ENCODE results near the gene FAM120AOS.
"Not testable (repeated sequence)": the region's sequence is repeated elsewhere in the genome, so short reads cannot be mapped to it uniquely, and the experiment has no call there.

Gene FAM120AOS

GRCh38 chr9:93451849-93452709 lies 1.3 kb downstream of the FAM120AOS start:
- peak in 1 of 2 donors; percentile 48 for DNase-seq (ENCODE audit: low read depth in 2 of 2)
- TF ChIP-seq, protein P1, sequence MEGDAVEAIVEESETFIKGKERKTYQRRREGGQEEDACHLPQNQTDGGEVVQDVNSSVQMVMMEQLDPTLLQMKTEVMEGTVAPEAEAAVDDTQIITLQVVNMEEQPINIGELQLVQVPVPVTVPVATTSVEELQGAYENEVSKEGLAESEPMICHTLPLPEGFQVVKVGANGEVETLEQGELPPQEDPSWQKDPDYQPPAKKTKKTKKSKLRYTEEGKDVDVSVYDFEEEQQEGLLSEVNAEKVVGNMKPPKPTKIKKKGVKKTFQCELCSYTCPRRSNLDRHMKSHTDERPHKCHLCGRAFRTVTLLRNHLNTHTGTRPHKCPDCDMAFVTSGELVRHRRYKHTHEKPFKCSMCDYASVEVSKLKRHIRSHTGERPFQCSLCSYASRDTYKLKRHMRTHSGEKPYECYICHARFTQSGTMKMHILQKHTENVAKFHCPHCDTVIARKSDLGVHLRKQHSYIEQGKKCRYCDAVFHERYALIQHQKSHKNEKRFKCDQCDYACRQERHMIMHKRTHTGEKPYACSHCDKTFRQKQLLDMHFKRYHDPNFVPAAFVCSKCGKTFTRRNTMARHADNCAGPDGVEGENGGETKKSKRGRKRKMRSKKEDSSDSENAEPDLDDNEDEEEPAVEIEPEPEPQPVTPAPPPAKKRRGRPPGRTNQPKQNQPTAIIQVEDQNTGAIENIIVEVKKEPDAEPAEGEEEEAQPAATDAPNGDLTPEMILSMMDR (IDR thresholded peaks at IDR 0.05; ENCODE audit: low read depth, low read length): no peak

DNA sequence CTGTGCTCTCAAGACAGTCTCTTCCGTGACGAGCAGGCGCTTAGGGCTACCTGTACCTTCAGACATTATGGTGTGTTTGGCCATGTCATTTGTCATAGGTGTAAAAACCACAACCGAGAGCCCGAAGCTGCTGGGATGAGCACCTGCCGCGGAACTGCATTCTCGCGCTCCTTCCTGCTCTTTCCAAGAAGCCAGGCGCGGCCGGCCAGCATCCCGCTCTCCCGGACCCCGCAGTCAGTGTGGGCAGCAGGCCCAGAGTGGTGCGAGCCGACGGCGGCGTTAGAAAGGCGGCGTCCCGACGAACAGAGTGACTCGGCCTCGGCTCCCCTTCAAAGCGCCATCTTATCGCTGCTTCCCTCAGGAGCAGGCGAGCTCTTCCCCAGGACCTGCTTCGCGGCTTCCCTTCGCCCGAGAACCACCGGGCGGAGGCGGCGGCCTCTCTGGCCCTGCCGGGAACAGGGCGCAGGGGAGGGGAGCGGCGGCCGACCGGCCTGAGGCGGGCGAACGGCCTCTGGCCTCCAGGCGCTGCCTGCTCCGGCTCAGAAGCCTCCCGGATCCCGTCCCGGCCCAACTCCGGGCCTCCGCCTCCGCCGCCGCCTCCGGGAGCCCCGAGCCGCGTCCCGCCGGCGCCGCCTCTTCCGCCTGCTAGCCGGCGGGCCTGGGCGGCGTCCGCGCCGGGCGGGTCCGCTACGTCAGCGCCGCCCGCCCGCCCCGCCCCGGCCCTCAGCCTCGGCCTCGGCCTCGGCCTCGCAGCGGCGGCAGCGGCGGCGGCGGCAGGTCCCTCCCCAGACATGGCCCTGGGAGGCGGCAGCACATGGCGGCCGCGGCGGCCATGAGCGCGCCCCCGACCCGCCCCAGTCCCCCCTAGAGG lies 2.2 kb downstream of the FAM120AOS start, which contains the start of gene FAM120A:
Gene FAM120A (plus strand): TSS at position 741 of the 871 bp plus-strand sequence. CDS start 231 bp downstream, outside the sequence.
- H3K4me3 ChIP-seq (replicated peaks in 1 of 2; ENCODE audit: low read depth in 2 of 2, low read length in 2 of 2): peak within 1 kb of the TSS; percentile 85 to 86
- TF ChIP-seq, protein P1 (IDR thresholded peaks at IDR 0.05; ENCODE audit: low read depth, low read length): no peak
- peak; percentile 69 to 88 for DNase-seq (ENCODE audit: low read depth in 2 of 2)

More at GRCh38 chr9:93451849-93452709, 1.3 kb downstream of the FAM120AOS start:
- peak overlapping the region; percentile 85 to 86 for H3K4me3 ChIP-seq (replicated peaks in 1 of 2; ENCODE audit: low read depth in 2 of 2, low read length in 2 of 2)

GRCh38 chr9:93447655-93448054 lies 5.7 kb downstream of the FAM120AOS start:
- TF ChIP-seq, protein P1 (IDR thresholded peaks at IDR 0.05; ENCODE audit: low read depth, low read length): no peak
- H3K4me3 ChIP-seq (replicated peaks in 1 of 2; ENCODE audit: low read depth in 2 of 2, low read length in 2 of 2): no peak overlapping the region
- DNase-seq (ENCODE audit: low read depth in 2 of 2): no peak

DNA sequence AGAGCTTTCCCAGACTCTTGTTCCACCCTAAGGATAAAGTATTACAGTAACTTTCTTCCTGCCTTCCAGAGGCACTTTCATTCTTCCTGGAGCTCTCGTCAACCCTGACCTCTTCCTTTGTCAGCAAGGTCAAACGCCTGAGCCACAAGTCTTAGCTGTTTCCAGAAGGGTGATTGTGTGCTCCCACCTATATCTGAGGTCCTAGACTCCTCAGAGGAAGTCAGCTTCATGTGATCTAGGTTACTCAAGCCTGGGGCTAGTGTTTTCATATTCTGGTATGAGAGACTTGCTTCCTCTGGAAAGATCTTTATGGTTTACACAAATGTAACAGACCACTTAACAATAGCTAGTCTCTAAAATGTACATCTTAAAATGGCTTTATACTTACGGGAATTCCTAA lies 7.3 kb downstream of the FAM120AOS start:
- no peak overlapping the region for H3K4me3 ChIP-seq (replicated peaks in 1 of 2; ENCODE audit: low read depth in 2 of 2, low read length in 2 of 2)
- TF ChIP-seq, protein P1 (IDR thresholded peaks at IDR 0.05; ENCODE audit: low read depth, low read length): no peak
- no peak for DNase-seq (ENCODE audit: low read depth in 2 of 2)

DNA sequence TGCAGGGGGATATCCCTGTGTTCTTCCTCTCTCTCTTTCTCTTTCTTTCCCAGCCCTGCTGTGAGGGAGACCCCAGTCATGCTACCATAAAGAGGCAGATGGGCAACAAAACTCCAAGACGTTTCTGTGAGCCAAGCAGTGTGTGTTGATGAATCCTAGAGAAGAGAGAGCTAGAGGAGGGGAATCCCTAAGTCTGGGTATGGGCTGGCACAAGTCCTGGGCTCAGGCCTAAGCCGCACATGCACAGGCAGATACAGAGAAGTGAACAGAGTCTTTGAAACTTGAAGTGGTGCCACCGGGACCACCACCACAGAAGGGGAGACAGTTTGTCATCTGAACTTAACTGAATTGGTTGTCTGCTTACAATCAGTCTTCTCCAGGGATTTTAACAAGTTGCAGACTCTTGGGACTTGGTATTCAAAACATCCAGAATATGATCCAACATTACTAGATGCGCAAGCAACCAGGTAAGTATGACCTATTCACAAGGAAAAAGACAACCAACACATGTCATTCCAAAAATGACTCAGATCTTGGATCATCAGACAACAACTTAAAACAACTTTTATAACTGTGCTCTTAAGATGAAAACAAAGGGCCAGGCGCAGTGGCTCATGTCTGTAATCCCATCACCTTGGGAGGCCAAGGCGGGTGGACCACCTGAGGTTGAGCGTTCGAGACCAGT lies 12.3 kb downstream of the FAM120AOS start:
- DNase-seq (ENCODE audit: low read depth in 2 of 2): no peak
- TF ChIP-seq, protein P1 (IDR thresholded peaks at IDR 0.05; ENCODE audit: low read depth, low read length): no peak
- no peak overlapping the region for H3K4me3 ChIP-seq (replicated peaks in 1 of 2; ENCODE audit: low read depth in 2 of 2, low read length in 2 of 2)

DNA sequence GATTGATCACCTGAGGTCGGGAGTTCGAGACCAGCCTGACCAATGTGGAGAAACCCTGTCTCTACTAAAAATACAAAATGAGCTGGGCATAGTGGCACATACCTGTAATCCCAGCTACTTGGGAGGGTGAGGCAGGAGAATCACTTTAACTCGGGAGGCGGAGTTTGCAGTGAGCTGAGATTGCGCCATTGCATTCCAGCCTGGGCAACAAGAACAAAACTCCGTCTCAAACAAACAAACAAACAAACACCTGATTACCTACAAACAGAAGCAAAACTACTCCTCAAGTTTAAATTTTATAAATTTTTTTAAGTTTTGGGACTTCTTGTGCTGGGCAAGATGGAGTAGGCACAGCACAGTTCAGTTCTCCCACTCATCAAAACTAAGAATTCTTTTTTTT lies 14.1 kb downstream of the FAM120AOS start:
- not testable (repeated sequence) for DNase-seq (ENCODE audit: low read depth in 2 of 2); H3K4me3 ChIP-seq (replicated peaks in 1 of 2; ENCODE audit: low read depth in 2 of 2, low read length in 2 of 2)
